HEK293 (cell line): ENCODE data around the gene R3HDM2.

Experiments used
- AEBP2 ChIP-seq: fragments of 450-650 bp; formaldehyde crosslinking; IDR thresholded peaks from 2 replicates; pipeline ENCODE4 v1.5.1; 2016; ENCODE audit warnings: missing biosample characterization, missing genetic modification characterization, borderline replicate concordance
- BCL11B ChIP-seq: fragments of 450-650 bp; formaldehyde crosslinking; IDR thresholded peaks from 2 replicates; pipeline ENCODE4 v1.5.1; 2016; ENCODE audit warnings: low read depth, missing biosample characterization, missing genetic modification characterization
- BCL6B ChIP-seq: fragments of 450-650 bp; formaldehyde crosslinking; IDR thresholded peaks from 2 replicates; pipeline ENCODE4 v1.5.1; 2017; ENCODE audit warnings: missing biosample characterization, missing genetic modification characterization
- GLI2 ChIP-seq: fragments of 450-650 bp; formaldehyde crosslinking; IDR thresholded peaks from 2 replicates; pipeline ENCODE4; 2017; ENCODE audit warnings: missing biosample characterization, missing genetic modification characterization, low read depth, borderline replicate concordance
- KLF9 ChIP-seq: fragments of 450-650 bp; formaldehyde crosslinking; IDR thresholded peaks from 2 replicates; pipeline ENCODE4 v1.5.1; 2016; ENCODE audit warnings: missing biosample characterization, missing genetic modification characterization, low read depth
- MEIS1 ChIP-seq: sonication (generic); formaldehyde crosslinking; IDR thresholded peaks from 2 replicates; pipeline ENCODE4 v1.8.1; 2022; ENCODE audit warnings: missing genetic modification reagents, mild to moderate bottlenecking, borderline replicate concordance
- PRDM2 ChIP-seq: fragments of 450-650 bp; formaldehyde crosslinking; IDR thresholded peaks from 2 replicates; pipeline ENCODE4 v1.5.1; 2016; ENCODE audit warnings: missing biosample characterization, missing genetic modification characterization, borderline replicate concordance
- SETDB1 ChIP-seq: IDR thresholded peaks from one replicate; pipeline ENCODE4 v1.6.1; 2017; ENCODE audit warnings: mild to moderate bottlenecking, low read length, moderate library complexity, mixed read lengths; ENCODE audit not compliant: insufficient read length
- SP7 ChIP-seq: fragments of 450-650 bp; formaldehyde crosslinking; IDR thresholded peaks from 2 replicates; pipeline ENCODE4 v1.5.1; 2016; ENCODE audit warnings: missing biosample characterization, missing genetic modification characterization
- ZBTB7A ChIP-seq: fragments of 450-650 bp; formaldehyde crosslinking; IDR thresholded peaks from 2 replicates; pipeline ENCODE4 v1.5.1; 2016; ENCODE audit warnings: low read depth, missing biosample characterization, missing genetic modification characterization
- ZNF133 ChIP-seq: fragments of 450-650 bp; formaldehyde crosslinking; IDR thresholded peaks from 2 replicates; pipeline ENCODE4 v1.5.1; 2016; ENCODE audit warnings: missing biosample characterization, missing genetic modification characterization
- ZNF140 ChIP-seq: fragments of 450-650 bp; formaldehyde crosslinking; IDR thresholded peaks from 2 replicates; pipeline ENCODE4 v1.5.1; 2016; ENCODE audit warnings: missing biosample characterization, missing genetic modification characterization
- ZNF155 ChIP-seq: fragments of 450-650 bp; formaldehyde crosslinking; IDR thresholded peaks from 2 replicates; pipeline ENCODE4 v1.5.1; 2016; ENCODE audit warnings: missing biosample characterization, missing genetic modification characterization
- ZNF16 ChIP-seq: fragments of 450-650 bp; formaldehyde crosslinking; IDR thresholded peaks from 2 replicates; pipeline ENCODE4 v1.5.1; 2016; ENCODE audit warnings: low read depth, missing biosample characterization, missing genetic modification characterization
- ZNF214 ChIP-seq: fragments of 450-650 bp; formaldehyde crosslinking; IDR thresholded peaks from 2 replicates; pipeline ENCODE4 v1.5.1; 2017; ENCODE audit warnings: missing biosample characterization, mild to moderate bottlenecking, missing genetic modification characterization, borderline replicate concordance
- ZNF26 ChIP-seq: fragments of 450-650 bp; formaldehyde crosslinking; IDR thresholded peaks from 2 replicates; pipeline ENCODE4 v1.5.1; 2016; ENCODE audit warnings: missing biosample characterization, missing genetic modification characterization
- ZNF274 ChIP-seq, 2 experiments: fragments of 200-500 bp in 1 of 2; fragments of 450-650 bp in 1 of 2; sonication (Bioruptor generic) in 1 of 2; formaldehyde crosslinking in 1 of 2; IDR thresholded peaks; 2 replicates each; pipeline versions ENCODE4 v1.5.1 to v1.6.1; 2014 to 2016; ENCODE audit warnings: borderline replicate concordance in 1 of 2, inconsistent platforms in 1 of 2, low read length in 1 of 2, missing biosample characterization in 1 of 2, missing genetic modification characterization in 1 of 2
- ZNF341 ChIP-seq: fragments of 450-650 bp; formaldehyde crosslinking; IDR thresholded peaks from 2 replicates; pipeline ENCODE4; 2016; ENCODE audit warnings: low read depth, missing biosample characterization, missing genetic modification characterization
- ZNF398 ChIP-seq: fragments of 450-650 bp; formaldehyde crosslinking; IDR thresholded peaks from 2 replicates; pipeline ENCODE4 v1.5.1; 2017; ENCODE audit warnings: missing biosample characterization, missing genetic modification characterization
- ZNF473 ChIP-seq: fragments of 450-650 bp; formaldehyde crosslinking; IDR thresholded peaks from 2 replicates; pipeline ENCODE4 v1.5.1; 2017; ENCODE audit warnings: missing biosample characterization, missing genetic modification characterization
- ZNF510 ChIP-seq: fragments of 450-650 bp; formaldehyde crosslinking; IDR thresholded peaks from 2 replicates; pipeline ENCODE4 v1.5.1; 2018; ENCODE audit warnings: mild to moderate bottlenecking, missing genetic modification characterization, missing biosample characterization; ENCODE audit not compliant: insufficient replicate concordance
- ZNF514 ChIP-seq: fragments of 450-650 bp; formaldehyde crosslinking; IDR thresholded peaks from 2 replicates; pipeline ENCODE4 v1.5.1; 2016; ENCODE audit warnings: missing biosample characterization, missing genetic modification characterization
- ZNF530 ChIP-seq: fragments of 450-650 bp; formaldehyde crosslinking; IDR thresholded peaks from 2 replicates; pipeline ENCODE4 v1.5.1; 2016; ENCODE audit warnings: low read depth, missing biosample characterization, missing genetic modification characterization
- ZNF585B ChIP-seq: fragments of 450-650 bp; formaldehyde crosslinking; IDR thresholded peaks from 2 replicates; pipeline ENCODE4 v1.5.1; 2016; ENCODE audit warnings: missing biosample characterization, missing genetic modification characterization
- ZNF658 ChIP-seq: fragments of 450-650 bp; formaldehyde crosslinking; IDR thresholded peaks from 2 replicates; pipeline ENCODE4; 2016; ENCODE audit warnings: missing biosample characterization, missing genetic modification characterization
- ZNF677 ChIP-seq: fragments of 450-650 bp; IDR thresholded peaks from 2 replicates; pipeline ENCODE4 v1.5.0; 2018; ENCODE audit warnings: missing biosample characterization, mild to moderate bottlenecking, missing genetic modification characterization, moderate library complexity
- ZXDB ChIP-seq: fragments of 450-650 bp; formaldehyde crosslinking; IDR thresholded peaks from 2 replicates; pipeline ENCODE4 v1.5.1; 2016; ENCODE audit warnings: missing biosample characterization, missing genetic modification characterization

Gene R3HDM2

GRCh38 chr12:57229634-57230380 lies 201.0 kb downstream of the R3HDM2 start, which contains the start of gene SHMT2 (continued):
- TF ChIP-seq ZXDB (peak; percentile 33), ZNF274 (IDR thresholded peaks at IDR 0.05; ENCODE audit: low read length) (no peak), ZNF274 (tag by site-specific recombination; IDR thresholded peaks at IDR 0.05; ENCODE audit: borderline replicate concordance) (no peak), GLI2 (tag by site-specific recombination) (no peak), SP7 (tag by site-specific recombination) (peak; percentile 31; the same call in 1 of the 2 replicates), MEIS1 (CRISPR knock-in tag) (no peak), ZNF140 (tag by site-specific recombination) (no peak), KLF9 (tag by site-specific recombination) (no peak), BCL6B (tag by site-specific recombination) (no peak), ZNF677 (tag by site-specific recombination) (no peak), ZNF214 (tag by site-specific recombination) (no peak), ZNF16 (tag by site-specific recombination) (no peak), ZNF398 (tag by site-specific recombination) (peak; percentile 95), ZNF510 (tag by site-specific recombination) (no peak), PRDM2 (tag by site-specific recombination) (no peak), ZNF514 (tag by site-specific recombination) (no peak), ZNF341 (tag by site-specific recombination) (peak; percentile 83), AEBP2 (no peak), ZNF155 (no peak), ZNF473 (tag by site-specific recombination) (no peak), ZNF133 (no peak), ZNF585B (no peak), ZBTB7A (tag by site-specific recombination) (no peak), ZNF26 (tag by site-specific recombination) (no peak), ZNF530 (tag by site-specific recombination) (no peak), SETDB1 (no peak), BCL11B (no peak), ZNF658 (tag by site-specific recombination) (no peak)
